ENCODE data around the gene HOXB5. TPM values are rescaled to one million over a fixed set of nuclear protein-coding genes. Genes with fewer than 3 reads are reported as not detected.

HOXB5 gene
- total RNA-seq, 5 donors from 2014 or later (not counting 1 experiment from before 2014, with no cell fraction given), result not detected

DNA sequence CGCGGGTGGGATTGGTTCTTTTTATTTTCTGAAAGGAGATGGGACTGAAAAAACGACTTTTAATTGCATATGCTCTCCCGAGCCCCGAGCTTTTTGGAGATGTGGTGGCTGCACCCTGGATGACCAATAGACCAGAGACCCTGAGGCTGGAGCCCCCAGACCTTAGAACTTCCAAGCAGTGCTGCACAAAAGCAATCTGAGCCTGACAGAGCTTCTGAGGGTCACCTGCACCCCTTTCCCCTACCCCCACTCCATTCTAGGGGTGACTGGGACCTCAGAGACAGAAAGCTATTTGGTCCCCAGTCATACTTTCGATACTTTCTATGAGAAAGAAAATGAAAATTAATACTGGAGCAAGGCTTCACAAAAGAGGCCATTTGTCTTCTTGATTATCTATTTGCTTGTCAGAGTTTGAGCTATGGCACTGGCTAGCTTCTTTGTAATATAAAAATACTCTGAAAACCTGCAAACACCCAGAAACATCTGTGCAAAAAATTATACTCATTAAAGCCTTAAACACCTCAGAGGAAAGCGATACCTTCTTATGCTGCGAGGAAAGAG is 19.0 kb downstream of the HOXB5 start:
- 100% methylated on average over 3 of the region's 8 CpGs for WGBS (ENCODE audit: insufficient coverage)
- H3K27ac Mint-ChIP-seq, result no peak overlapping the region
- Histone ChIP-seq H3K4me1 (ENCODE audit: control insufficient read depth in 1 of 2, extremely low read depth in 1 of 2, insufficient read depth in 2 of 2, low read length in 2 of 2) (peaks cover 8 to 32% of the 10 kb centered on the region in 2 experiments), H3K36me3 (ENCODE audit: control insufficient read depth in 2 of 2, extremely low read depth in 1 of 2, insufficient read depth in 1 of 2, low read length in 1 of 2) (peaks cover 0 to 4% of the 10 kb centered on the region in 2 donors), H3K9me3 (no peaks in the 10 kb centered on the region), H3K27me3 (replicated peaks in 1 of 2; ENCODE audit: control insufficient read depth in 2 of 2, extremely low read depth in 1 of 2, insufficient read depth in 2 of 2, low read length in 1 of 2) (peaks cover 0 to 38% of the 10 kb centered on the region in 2 experiments), H3K27ac (ENCODE audit: low read length) (no peak overlapping the region), H3K4me3 (ENCODE audit: control insufficient read depth in 1 of 2, extremely low read depth in 1 of 2, low read length in 1 of 2) (no peak overlapping the region)
- ChIA-PET POLR2A (no interaction called here), CTCF (interaction anchor here in 1 of 2 donors (0.6 to 1.4 kb wide), 4 partner anchors 13 to 392 kb away, joined by 3 to 9 read pairs (median 4); partner anchors contain the start of gene HOXB5)
- H3K4me1 Mint-ChIP-seq, result peaks cover 11 to 36% (median 24%) of the 10 kb centered on the region in 3 donors
- ATAC-seq (replicated peaks in 1 of 4), result no peak
- H3K9me3 Mint-ChIP-seq, result no peaks in the 10 kb centered on the region
- peaks cover 9 to 18% of the 10 kb centered on the region in 2 donors for H3K27me3 Mint-ChIP-seq
- peaks cover 7% of the 10 kb centered on the region for H3K36me3 Mint-ChIP-seq
- no peak for DNase-seq
- no peak overlapping the region for H3K4me3 Mint-ChIP-seq

DNA sequence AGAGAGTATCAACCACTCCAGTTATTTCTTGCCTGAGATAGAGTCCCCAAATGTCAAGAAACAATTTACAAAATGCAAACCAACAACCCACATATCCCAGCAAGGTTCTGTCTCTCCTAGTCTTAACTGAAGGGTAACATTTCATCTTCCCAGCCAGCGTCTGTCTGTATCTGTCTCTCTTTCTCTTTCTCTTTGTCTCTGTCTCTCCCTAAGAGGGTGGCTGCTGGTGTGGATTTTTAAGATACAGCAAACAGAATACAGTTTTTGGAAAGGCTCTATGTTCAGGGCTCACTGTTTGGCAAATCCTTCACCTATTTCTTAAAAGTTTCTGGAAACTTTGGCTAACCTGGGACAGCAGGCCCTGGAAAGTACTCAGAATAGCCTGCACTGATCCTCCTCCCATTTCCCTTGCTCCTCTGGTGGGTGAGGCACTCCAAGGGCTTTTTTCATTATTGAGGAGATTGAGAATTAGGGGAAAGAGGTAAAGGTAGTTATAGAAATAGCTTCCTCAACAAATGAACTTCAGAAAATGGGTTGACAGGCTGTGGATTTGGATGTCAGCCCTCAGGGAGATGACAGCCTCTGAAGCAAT is 21.7 kb downstream of the HOXB5 start:
- Histone ChIP-seq H3K4me3 (ENCODE audit: control insufficient read depth in 1 of 2, extremely low read depth in 1 of 2, low read length in 1 of 2) (no peak overlapping the region), H3K9me3 (no peaks in the 10 kb centered on the region), H3K27ac (ENCODE audit: low read length) (no peak overlapping the region), H3K27me3 (replicated peaks in 1 of 2; ENCODE audit: control insufficient read depth in 2 of 2, extremely low read depth in 1 of 2, insufficient read depth in 2 of 2, low read length in 1 of 2) (peaks cover 0 to 30% of the 10 kb centered on the region in 2 experiments), H3K36me3 (ENCODE audit: control insufficient read depth in 2 of 2, extremely low read depth in 1 of 2, insufficient read depth in 1 of 2, low read length in 1 of 2) (peaks cover 0 to 4% of the 10 kb centered on the region in 2 donors), H3K4me1 (ENCODE audit: control insufficient read depth in 1 of 2, extremely low read depth in 1 of 2, insufficient read depth in 2 of 2, low read length in 2 of 2) (peaks cover 0 to 13% of the 10 kb centered on the region in 2 experiments)
- no peaks in the 10 kb centered on the region for H3K9me3 Mint-ChIP-seq
- H3K36me3 Mint-ChIP-seq, result peaks cover 15% of the 10 kb centered on the region
- ATAC-seq (replicated peaks in 1 of 4), result no peak
- ChIA-PET CTCF (no interaction called here), POLR2A (no interaction called here)
- no CpG with 5 or more reads among the region's 1 CpG for WGBS (ENCODE audit: insufficient coverage)
- no peak overlapping the region for H3K4me3 Mint-ChIP-seq
- peaks cover 0 to 18% of the 10 kb centered on the region in 2 donors for H3K27me3 Mint-ChIP-seq
- H3K4me1 Mint-ChIP-seq, result peaks cover 0 to 24% (median 13%) of the 10 kb centered on the region in 3 donors
- H3K27ac Mint-ChIP-seq, result no peak overlapping the region
- DNase-seq, result no peak

DNA sequence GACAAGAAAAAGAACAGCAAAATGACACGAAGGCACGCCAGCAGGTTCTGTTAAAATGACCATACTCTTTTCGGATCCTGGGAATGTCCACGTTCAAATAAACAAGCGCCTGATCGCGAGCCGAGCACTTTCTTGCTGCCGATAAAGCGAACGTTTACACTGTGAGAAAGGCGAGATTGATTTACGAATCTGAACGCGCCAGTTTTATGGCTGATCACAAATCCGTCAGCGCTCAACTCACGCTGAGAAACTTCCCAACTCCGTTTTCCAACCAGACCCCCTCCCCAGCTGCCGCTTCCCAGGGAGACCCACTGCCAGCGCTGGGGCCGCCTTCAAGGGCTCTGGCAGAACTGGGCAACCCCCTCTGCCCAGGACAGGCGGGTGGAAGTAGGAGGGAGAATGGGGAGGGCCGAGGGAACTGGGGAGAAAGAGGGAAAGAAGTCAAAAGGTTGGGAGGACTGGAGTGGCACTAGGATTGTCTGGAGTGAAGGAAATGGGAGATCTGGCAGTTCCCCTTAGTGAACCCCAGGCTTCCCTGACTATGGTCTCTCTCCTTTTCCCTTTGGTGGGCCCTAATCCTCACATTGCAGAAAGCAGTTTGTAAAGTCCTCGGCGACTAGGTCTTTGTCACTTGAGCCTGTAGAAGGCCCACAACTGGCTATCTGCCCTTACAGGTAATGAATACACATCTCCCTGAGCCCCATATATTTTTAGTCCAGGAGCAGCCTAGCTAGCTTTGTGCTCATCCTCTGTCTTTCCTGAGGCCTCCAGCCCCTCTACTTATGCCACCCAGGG is 22.4 kb downstream of the HOXB5 start:
- H3K4me3 ChIP-seq (ENCODE audit: control insufficient read depth in 1 of 2, extremely low read depth in 1 of 2, low read length in 1 of 2), result no peak overlapping the region
- POLR2A ChIA-PET, result no interaction called here
- DNase-seq (no peak), ATAC-seq (replicated peaks in 1 of 4) (no peak)
- H3K36me3 ChIP-seq (ENCODE audit: control insufficient read depth in 2 of 2, extremely low read depth in 1 of 2, insufficient read depth in 1 of 2, low read length in 1 of 2), result peaks cover 0 to 4% of the 10 kb centered on the region in 2 donors
- Mint-ChIP-seq H3K4me3 (no peak overlapping the region), H3K36me3 (peaks cover 15% of the 10 kb centered on the region), H3K4me1 (peaks cover 0 to 21% (median 10%) of the 10 kb centered on the region in 3 donors), H3K27ac (no peak overlapping the region), H3K27me3 (peaks cover 0 to 16% of the 10 kb centered on the region in 2 donors), H3K9me3 (no peaks in the 10 kb centered on the region)
- H3K27ac ChIP-seq (ENCODE audit: low read length), result no peak overlapping the region
- H3K9me3 ChIP-seq, result no peaks in the 10 kb centered on the region
- H3K27me3 ChIP-seq (replicated peaks in 1 of 2; ENCODE audit: control insufficient read depth in 2 of 2, extremely low read depth in 1 of 2, insufficient read depth in 2 of 2, low read length in 1 of 2), result peaks cover 0 to 30% of the 10 kb centered on the region in 2 experiments
- WGBS (ENCODE audit: insufficient coverage), result 89% methylated on average over 15 of the region's 26 CpGs
- CTCF ChIA-PET, result no interaction called here
- H3K4me1 ChIP-seq (ENCODE audit: control insufficient read depth in 1 of 2, extremely low read depth in 1 of 2, insufficient read depth in 2 of 2, low read length in 2 of 2), result peaks cover 0 to 7% of the 10 kb centered on the region in 2 experiments

DNA sequence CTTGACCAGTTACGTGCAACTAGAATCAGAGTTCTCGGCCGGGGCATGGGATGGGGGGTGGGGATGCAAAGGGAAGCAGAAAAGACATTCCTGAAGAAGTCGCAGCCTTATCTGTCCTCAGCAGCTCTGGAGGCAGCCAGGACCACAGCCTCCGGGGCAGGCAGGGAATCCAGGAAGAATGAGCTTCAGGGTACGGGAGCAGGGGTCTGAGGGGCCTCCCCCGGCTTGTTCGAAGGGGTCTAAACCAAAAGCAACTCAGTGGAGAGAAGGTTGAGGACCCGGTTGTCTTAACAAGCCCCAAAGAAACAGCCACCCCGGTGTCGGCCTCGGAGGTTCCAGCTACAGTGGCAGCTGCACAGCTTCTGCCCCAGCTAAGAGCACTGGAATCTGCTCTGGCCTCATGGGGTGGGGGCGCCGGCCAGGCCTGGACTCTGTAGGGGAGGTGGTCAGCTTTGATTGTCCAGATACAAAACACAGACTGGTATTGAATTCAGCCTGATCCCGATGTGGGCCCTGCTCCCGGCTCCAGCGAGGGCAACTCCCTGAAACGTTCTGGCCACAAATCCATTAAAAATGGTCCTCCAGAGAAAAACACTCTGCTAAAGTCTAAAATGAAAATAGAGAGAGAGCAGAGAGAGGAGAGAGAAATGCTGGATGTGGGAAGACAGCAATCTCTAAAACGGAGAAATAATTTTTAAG is 23.1 kb downstream of the HOXB5 start:
- Mint-ChIP-seq H3K27ac (no peak overlapping the region), H3K4me3 (no peak overlapping the region), H3K9me3 (no peaks in the 10 kb centered on the region), H3K36me3 (peaks cover 15% of the 10 kb centered on the region), H3K4me1 (peaks cover 0 to 17% (median 6%) of the 10 kb centered on the region in 3 donors), H3K27me3 (peaks cover 0 to 16% of the 10 kb centered on the region in 2 donors)
- H3K4me1 ChIP-seq (ENCODE audit: control insufficient read depth in 1 of 2, extremely low read depth in 1 of 2, insufficient read depth in 2 of 2, low read length in 2 of 2), result no peaks in the 10 kb centered on the region
- H3K4me3 ChIP-seq (ENCODE audit: control insufficient read depth in 1 of 2, extremely low read depth in 1 of 2, low read length in 1 of 2), result no peak overlapping the region
- WGBS (ENCODE audit: insufficient coverage), result 80% methylated on average over 11 of the region's 19 CpGs
- ChIA-PET CTCF (no interaction called here), POLR2A (no interaction called here)
- no peak overlapping the region for H3K27ac ChIP-seq (ENCODE audit: low read length)
- no peak for DNase-seq
- peaks cover 0 to 25% of the 10 kb centered on the region in 2 experiments for H3K27me3 ChIP-seq (replicated peaks in 1 of 2; ENCODE audit: control insufficient read depth in 2 of 2, extremely low read depth in 1 of 2, insufficient read depth in 2 of 2, low read length in 1 of 2)
- no peaks in the 10 kb centered on the region for H3K9me3 ChIP-seq
- H3K36me3 ChIP-seq (ENCODE audit: control insufficient read depth in 2 of 2, extremely low read depth in 1 of 2, insufficient read depth in 1 of 2, low read length in 1 of 2), result peaks cover 0 to 4% of the 10 kb centered on the region in 2 donors
- ATAC-seq (replicated peaks in 1 of 4), result no peak

DNA sequence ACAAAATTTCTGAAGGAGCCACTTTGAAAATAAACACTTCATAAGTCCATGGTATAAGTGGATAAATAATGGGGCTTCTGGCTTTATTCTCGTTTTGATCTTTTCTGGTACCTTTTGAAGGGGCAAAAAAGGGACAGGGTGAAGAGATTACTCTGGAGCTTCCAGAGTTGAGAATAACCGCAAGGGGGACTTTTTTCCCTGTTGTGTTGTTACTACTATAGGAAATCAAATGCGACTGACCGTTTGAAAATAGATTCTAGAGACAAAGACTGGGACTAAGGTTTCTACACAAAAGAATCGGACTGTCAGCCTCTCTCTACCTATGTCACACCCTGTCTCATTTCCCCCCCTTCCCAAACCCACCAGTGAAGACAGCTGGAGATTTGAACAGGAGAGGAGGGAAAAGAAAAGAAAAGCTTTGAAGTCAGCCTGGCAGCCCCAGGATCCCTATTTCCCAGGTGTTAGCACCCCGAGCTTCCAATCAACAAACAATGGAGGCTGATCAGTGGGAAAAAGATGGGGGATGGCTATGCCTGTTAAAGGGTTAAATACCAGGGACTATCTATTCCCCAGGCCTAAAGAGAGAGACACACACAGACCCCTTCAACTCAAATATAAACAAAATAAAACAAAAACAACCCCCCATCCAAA is 23.8 kb downstream of the HOXB5 start:
- Histone ChIP-seq H3K4me1 (ENCODE audit: control insufficient read depth in 1 of 2, extremely low read depth in 1 of 2, insufficient read depth in 2 of 2, low read length in 2 of 2) (no peaks in the 10 kb centered on the region), H3K4me3 (ENCODE audit: control insufficient read depth in 1 of 2, extremely low read depth in 1 of 2, low read length in 1 of 2) (no peak overlapping the region), H3K36me3 (ENCODE audit: control insufficient read depth in 2 of 2, extremely low read depth in 1 of 2, insufficient read depth in 1 of 2, low read length in 1 of 2) (peaks cover 0 to 4% of the 10 kb centered on the region in 2 donors), H3K9me3 (no peaks in the 10 kb centered on the region), H3K27me3 (replicated peaks in 1 of 2; ENCODE audit: control insufficient read depth in 2 of 2, extremely low read depth in 1 of 2, insufficient read depth in 2 of 2, low read length in 1 of 2) (peaks cover 0 to 30% of the 10 kb centered on the region in 2 experiments), H3K27ac (ENCODE audit: low read length) (no peak overlapping the region)
- ChIA-PET CTCF (no interaction called here), POLR2A (no interaction called here)
- Mint-ChIP-seq H3K36me3 (peaks cover 15% of the 10 kb centered on the region), H3K4me1 (peaks cover 0 to 15% (median 8%) of the 10 kb centered on the region in 3 donors), H3K9me3 (no peaks in the 10 kb centered on the region), H3K27ac (no peak overlapping the region), H3K27me3 (peaks cover 0 to 17% of the 10 kb centered on the region in 2 donors), H3K4me3 (no peak overlapping the region)
- 100% methylated on average over 1 of the region's 6 CpGs for WGBS (ENCODE audit: insufficient coverage)
- ATAC-seq (replicated peaks in 1 of 4) (no peak), DNase-seq (no peak)

DNA sequence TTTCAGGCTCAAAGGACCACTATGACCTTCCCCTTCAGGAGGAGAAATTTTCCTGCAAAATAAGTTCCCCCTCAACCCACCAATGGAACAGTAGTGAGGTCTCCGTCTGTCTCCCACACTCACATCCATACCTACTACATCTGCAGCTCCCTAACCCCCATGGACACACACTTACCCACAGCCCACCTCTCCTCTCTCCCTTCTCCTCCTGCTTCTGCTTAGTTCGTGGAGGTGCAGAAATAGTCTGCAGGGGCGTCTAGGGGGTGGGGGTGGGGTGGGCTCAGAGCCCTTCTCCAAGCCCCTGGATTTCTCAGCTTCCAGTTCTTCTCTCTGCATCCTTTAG is 24.4 kb downstream of the HOXB5 start:
- CTCF ChIA-PET, result no interaction called here
- peaks cover 0 to 22% of the 10 kb centered on the region in 2 donors for H3K27me3 Mint-ChIP-seq

More for the DNA sequence above, 24.4 kb downstream of the HOXB5 start:
- Mint-ChIP-seq H3K4me3 (no peak overlapping the region), H3K9me3 (no peaks in the 10 kb centered on the region), H3K27ac (no peak overlapping the region), H3K4me1 (peaks cover 0 to 18% (median 11%) of the 10 kb centered on the region in 3 donors), H3K36me3 (peaks cover 15% of the 10 kb centered on the region)
- 100% methylated on average over 1 of the region's 3 CpGs for WGBS (ENCODE audit: insufficient coverage)
- Histone ChIP-seq H3K4me1 (ENCODE audit: control insufficient read depth in 1 of 2, extremely low read depth in 1 of 2, insufficient read depth in 2 of 2, low read length in 2 of 2) (no peaks in the 10 kb centered on the region), H3K36me3 (ENCODE audit: control insufficient read depth in 2 of 2, extremely low read depth in 1 of 2, insufficient read depth in 1 of 2, low read length in 1 of 2) (peaks cover 0 to 4% of the 10 kb centered on the region in 2 donors), H3K27ac (ENCODE audit: low read length) (no peak overlapping the region), H3K4me3 (ENCODE audit: control insufficient read depth in 1 of 2, extremely low read depth in 1 of 2, low read length in 1 of 2) (no peak overlapping the region), H3K27me3 (replicated peaks in 1 of 2; ENCODE audit: control insufficient read depth in 2 of 2, extremely low read depth in 1 of 2, insufficient read depth in 2 of 2, low read length in 1 of 2) (peaks cover 0 to 35% of the 10 kb centered on the region in 2 experiments), H3K9me3 (no peaks in the 10 kb centered on the region)
- DNase-seq (no peak), ATAC-seq (replicated peaks in 1 of 4) (no peak)
- POLR2A ChIA-PET, result no interaction called here

All from T-cell (primary cell).